GM12865 (cell line): ENCODE results near the gene PARP6.

Experiments
- DNase-seq: peaks from one replicate; pipeline ENCODE4 v3.0.0; 2010; ENCODE audit warnings: low read depth
- H3K4me3 ChIP-seq: 2 replicates; pipeline ENCODE4 v1.5.1; 2011; ENCODE audit warnings: mild to moderate bottlenecking, low read depth, low read length, control low read depth
- TF ChIP-seq, protein P1 (sequence below): IDR thresholded peaks from 2 replicates; pipeline ENCODE4 v1.5.1; 2011; ENCODE audit warnings: low read length, control low read depth, low read depth, inconsistent platforms; ENCODE audit not compliant: insufficient read depth; ENCODE audit errors: missing control alignments

PARP6 gene

DNA sequence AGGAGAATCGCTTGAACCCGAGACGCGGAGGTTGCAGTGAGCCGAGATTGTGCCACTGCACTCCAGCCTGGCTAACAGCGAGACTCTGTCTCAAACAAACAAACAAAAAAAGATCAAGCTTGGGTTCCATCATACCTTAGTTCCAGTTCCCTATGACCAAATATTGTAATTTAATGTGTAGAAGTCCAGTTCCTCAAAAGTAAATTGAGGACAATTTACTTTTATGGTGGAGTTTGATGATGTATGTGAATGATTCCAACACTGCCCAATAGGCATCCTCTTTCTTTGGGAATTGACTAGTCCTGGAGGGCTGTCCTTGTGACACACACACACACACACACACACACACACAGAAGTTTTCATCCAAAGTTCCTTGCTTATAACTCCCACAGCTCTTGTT is 38.6 kb downstream of the PARP6 start:
- DNase-seq, result no peak
- TF ChIP-seq, protein P1, sequence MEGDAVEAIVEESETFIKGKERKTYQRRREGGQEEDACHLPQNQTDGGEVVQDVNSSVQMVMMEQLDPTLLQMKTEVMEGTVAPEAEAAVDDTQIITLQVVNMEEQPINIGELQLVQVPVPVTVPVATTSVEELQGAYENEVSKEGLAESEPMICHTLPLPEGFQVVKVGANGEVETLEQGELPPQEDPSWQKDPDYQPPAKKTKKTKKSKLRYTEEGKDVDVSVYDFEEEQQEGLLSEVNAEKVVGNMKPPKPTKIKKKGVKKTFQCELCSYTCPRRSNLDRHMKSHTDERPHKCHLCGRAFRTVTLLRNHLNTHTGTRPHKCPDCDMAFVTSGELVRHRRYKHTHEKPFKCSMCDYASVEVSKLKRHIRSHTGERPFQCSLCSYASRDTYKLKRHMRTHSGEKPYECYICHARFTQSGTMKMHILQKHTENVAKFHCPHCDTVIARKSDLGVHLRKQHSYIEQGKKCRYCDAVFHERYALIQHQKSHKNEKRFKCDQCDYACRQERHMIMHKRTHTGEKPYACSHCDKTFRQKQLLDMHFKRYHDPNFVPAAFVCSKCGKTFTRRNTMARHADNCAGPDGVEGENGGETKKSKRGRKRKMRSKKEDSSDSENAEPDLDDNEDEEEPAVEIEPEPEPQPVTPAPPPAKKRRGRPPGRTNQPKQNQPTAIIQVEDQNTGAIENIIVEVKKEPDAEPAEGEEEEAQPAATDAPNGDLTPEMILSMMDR, result no peak

DNA sequence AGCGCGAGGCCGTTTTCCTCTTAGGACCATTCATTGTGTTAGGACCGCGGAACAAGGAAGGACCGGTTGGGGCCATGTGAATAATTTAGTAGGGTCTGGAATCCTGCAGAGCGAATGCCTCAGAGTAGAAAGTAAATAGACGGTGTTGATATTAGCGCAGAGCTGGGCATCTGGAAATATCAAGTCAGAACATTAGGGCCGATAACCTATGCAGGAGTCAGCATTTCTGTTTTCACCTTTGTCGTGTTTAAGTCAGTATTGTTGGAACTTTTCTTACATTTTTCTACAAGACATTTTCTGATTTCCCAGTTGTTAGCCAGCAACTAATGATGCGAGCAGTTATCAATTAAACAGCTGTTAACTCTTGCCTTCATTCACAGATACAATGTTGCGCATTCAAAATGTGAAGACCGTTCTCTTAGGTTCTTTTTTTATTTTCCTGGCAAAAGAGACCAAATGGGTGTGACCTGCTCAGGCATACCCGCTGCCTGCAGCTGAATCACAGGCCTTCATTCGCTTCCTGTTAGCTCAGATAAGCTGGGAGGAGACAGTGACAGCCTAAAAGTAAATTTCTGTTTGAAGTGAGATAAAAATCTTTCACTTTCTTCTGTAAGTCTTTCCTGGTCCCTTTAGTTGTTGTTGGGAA is 40.4 kb downstream of the PARP6 start:
- H3K4me3 ChIP-seq, result peak overlapping the region; percentile 91
- peak; percentile 59 for DNase-seq

More for the DNA sequence above, 38.6 kb downstream of the PARP6 start:
- no peak overlapping the region for H3K4me3 ChIP-seq

GRCh38 chr15:72231066-72231832 is 41.1 kb downstream of the PARP6 start, which contains the start of gene PKM:
Gene PKM (minus strand): TSS chr15:72231190. CDS start chr15:72219097, 12,093 bp downstream.
- peak within 1 kb of the TSS; percentile 91 for H3K4me3 ChIP-seq
- TF ChIP-seq, protein P1, result no peak
- DNase-seq, result peak; percentile 100

More for the DNA sequence above, 40.4 kb downstream of the PARP6 start:
- TF ChIP-seq, protein P1, result no peak

GRCh38 chr15:72230197-72231065 is 41.9 kb downstream of the PARP6 start:
- DNase-seq, result peak; percentile 88
- TF ChIP-seq, protein P1, result no peak
- H3K4me3 ChIP-seq, result peak overlapping the region; percentile 91

DNA sequence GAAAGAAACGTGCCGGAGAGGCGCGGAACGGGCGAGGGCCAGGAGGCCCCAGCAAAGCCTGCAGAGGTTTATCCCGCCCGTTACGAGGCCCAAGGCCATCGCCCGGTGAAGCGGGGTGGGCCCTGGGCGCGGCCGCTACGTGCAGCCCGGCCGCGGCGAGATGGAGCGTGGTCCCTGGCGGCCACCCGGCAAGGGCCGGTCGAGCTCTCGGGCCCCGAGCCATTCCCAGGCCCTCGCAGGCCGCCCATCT is 42.5 kb downstream of the PARP6 start:
- TF ChIP-seq, protein P1, result no peak
- H3K4me3 ChIP-seq, result peak overlapping the region; percentile 91
- DNase-seq, result no peak

GRCh38 chr15:72229076-72229946 is 43.0 kb downstream of the PARP6 start:
- TF ChIP-seq, protein P1, result no peak
- DNase-seq, result peak; percentile 75
- peak overlapping the region; percentile 91 for H3K4me3 ChIP-seq
